Measurements from ENCODE around the gene ALMS1.
"Not testable (repeated sequence)": the region's sequence is repeated elsewhere in the genome, so short reads cannot be mapped to it uniquely, and the experiment has no call there.

ALMS1 gene

DNA sequence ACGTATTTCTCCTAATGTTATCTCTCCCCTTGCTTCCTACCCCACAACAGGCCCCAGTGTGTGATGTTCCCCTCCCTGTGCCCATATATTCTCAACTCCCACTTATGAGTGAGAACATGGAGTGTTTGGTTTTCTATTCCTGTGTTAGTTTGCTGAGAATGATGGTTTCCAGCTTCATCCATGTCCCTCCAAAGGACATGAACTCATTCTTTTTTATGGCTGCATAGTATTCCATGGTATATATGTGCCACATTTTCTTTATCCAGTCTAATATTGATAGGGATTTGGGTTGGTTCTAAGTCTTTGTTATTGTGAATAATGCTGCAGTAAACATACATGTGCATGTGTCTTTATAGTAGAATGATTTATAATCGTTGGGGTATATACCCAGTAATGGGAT is 119.2 kb downstream of the ALMS1 start:
- DNase-seq = not testable (repeated sequence)

DNA sequence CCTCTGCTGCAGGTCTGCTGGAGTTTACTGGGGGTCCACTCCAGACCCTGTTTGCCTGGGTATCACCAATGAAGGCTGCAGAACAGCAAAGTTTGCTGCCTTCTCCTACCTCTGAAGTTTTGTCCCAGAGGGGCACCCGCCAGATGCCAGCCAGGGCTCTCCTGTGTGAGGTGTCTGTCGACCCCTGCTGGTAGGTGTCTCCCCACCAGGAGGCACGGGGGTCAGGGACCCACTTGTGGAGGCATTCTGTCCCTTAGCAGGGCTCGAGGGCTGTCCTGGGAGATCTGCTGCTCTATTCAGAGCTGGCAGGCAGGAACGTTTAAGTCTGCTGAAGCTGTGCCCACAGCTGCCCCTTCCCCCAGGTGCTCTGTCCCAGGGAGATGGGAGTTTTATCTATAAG is 124.8 kb downstream of the ALMS1 start:
- not testable (repeated sequence) for DNase-seq

DNA sequence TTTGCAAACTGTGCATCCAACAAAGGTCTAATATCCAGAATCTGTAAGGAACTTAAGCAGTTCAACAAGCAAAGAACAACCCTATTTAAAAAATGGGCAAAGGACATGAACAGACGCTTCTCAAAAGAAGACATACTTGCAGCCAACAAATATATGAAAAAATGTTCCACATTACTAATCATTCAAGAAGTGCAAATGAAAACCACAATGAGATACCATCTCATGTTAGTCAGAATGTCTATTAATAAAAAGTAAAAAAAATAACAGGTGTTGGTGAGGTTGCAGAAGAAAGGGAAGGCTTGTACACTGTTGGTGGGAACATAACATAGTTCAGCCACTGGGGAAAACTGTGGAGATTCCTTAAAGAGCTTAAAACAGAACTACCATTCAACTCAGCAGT is 130.4 kb downstream of the ALMS1 start:
- no peak for DNase-seq

DNA sequence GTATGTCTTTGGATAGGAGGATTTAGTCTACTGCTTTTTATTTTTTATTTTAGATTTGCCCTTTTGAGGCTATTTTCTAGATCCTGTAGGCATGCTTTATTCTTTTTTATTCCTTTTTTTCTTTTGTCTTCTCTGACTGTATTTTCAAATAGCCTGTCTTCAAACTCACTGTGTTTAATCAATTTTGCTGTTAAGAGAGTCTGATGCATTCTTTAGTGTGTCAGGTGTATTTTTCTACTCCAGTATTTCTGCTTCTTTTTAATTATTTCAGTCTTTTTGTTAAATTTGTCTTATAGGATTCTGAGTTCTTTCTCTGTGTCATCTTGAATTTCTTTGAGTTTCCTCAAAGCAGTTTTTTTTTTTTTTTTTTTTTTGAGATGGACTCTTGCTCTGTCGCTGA is 143.1 kb downstream of the ALMS1 start:
- DNase-seq = no peak

DNA sequence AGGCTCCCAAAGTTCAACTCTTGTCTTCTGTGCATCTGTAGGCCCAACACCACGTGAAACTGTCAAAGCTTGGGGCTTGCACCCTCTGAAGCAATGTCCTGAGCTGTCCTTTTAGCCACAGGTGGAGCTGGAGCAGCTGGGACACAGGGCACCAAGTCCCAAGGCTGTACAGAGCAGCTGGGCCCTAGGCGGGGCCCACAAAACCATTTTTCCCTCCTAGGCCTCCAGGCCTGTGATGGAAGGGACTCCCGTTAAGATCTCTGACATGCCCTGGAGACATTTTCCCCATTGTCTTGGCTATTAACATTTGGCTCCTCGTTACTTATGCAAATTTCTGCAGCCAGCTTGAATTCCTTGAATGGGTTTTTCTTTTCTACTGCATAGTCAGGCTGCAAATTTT is 145.1 kb downstream of the ALMS1 start:
- not testable (repeated sequence) for DNase-seq

DNA sequence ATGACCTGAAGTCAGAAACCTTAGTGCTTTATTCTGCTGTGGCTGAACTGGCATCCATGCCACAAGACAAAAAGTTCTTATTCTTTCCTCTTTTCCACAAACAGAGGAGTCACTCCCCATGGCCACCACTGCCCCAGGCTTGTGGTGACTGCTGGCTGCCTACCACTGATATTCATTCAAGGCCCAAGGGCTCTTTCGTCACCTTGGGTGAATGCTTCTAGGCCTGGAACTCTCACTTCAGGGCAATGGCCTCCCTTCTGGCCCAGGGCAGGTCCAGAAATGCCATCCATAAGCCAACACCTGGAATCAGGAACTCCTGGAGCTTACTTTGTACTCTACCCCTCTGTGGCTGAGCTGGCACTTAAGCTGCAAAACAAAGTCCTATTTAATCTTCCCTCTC is 146.7 kb downstream of the ALMS1 start:
- DNase-seq = no peak

DNA sequence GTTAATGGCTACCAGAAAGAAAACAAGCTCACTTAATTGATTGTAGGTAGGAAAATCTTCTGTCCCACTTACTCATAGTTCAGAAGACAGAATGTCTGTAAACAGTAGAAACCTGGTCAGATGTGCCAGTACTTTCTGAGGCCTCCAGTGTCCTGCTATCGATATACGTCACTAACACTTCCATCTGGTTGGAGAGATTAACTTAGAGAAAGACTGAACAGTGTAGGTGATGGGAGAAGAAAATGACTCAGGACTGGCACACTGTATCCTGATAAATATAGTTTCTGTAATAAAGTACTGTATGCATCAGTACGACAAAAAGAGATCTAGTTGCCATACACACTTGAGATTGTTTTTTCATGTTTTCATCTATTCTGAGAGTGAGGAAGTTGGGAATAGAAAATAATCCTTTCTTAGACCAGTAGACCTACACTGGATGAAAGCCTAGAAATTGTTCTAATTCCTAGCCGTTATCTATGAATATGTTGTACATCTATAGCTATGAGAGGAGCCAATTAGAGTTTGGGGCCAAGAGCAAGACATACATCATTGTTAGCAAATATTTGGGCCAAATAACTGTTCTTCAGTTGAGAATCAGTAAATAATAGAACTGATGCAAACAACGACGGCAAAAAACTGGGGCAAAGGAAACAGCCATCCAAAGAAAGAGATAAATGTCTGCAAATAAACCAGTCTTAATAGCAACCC is 150.7 kb downstream of the ALMS1 start:
- no peak for DNase-seq

DNA sequence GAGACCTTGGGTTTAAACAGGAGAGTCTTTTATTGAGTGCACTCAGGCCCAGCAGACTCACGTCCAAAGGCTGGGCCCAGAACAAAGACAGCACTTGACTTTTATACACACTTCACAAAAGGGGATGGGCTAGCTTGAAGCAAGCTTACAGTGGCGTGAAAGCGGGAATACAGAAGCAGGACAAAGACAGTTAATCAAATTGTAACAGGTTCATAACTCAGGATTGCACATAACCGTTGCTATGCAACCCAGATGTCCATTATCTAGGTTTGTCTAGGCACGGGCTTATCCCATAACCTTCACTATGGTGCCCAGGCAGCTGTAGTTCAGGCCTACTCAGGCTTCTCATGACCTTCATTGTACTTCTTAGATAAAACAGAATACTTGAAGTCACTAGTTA is 175.2 kb downstream of the ALMS1 start:
- DNase-seq = peak; percentile 3

DNA sequence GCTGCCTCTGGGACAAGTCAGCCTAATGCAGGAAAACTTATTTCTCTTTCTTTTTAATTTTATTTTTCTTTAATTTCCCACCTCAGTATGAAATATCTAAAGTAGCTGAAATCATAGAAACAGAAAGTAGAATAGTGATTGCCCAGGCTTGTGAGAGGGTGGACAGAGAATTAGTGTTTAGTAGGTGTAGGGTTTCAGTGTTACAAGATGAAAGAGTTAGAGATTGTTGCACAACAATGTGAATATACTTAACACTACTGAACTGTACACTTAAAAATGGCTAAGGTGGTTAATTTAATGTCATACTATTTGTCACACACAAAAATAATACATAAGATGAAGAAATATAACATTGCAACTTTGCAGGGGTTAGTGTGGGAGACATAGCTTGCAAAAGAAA is 175.8 kb downstream of the ALMS1 start:
- DNase-seq = no peak

DNA sequence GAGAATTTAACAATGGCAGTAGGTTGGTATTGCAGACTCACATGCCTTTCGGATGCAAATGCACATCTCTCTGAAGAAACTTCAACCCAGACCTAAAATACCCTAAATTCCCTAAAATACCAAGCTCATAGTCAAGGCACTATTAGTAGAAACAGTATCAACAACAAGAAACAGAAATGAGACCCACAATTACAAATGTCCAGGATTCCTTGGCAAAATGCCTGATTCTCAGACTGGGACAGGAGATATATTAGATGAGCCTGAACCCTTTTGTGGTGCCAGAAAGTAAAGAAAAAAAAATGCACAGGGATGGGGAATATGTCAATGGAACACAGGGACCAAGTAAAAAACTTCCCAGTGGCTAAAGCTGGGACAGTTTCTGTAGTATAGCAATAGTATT is 179.3 kb downstream of the ALMS1 start:
- DNase-seq = no peak

DNA sequence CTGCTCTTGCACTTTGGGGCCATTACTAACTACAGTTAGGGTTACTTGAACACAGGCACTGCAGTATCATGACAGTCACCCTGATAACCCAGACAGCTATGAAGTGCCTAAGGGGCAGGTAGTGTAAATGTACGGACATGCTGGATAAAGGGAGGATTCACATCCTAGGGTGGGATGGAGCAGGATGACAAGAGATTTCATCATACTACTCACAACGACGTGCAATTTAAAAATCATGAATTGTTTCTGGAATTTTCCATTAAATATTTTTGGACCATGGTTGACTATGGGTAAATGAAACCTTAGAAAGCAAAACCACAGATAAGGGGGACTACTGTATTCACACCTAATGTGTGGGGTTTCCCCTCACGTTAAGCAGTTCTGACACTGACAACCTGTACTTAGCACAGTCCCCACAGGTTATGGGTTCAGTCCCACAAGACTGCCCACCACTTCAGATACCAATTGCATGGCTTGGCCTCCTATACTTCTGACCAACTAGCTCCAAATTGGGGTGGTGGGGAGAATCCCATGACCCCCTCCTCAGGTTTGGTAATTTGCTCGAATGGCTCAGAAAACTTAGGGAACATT is 180.7 kb downstream of the ALMS1 start:
- no peak for DNase-seq

DNA sequence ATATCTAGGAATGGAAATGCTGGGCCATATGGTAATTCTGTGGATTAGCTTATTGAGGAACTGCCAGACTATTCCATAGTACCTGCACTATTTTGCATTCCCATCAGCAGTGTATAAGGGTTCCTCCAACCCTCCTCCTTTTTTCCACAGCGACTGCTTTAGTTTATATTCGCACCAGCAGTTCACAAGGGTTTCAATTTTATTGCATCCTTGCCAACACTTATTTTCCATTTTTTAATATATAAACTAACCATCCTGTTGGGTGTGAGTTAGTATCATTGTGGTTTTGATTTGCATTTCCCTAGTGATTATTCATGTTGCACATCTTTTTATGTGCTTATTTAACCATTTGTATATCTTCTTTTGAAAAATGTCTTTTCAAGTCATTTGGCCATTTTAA is 189.6 kb downstream of the ALMS1 start:
- no peak for DNase-seq

DNA sequence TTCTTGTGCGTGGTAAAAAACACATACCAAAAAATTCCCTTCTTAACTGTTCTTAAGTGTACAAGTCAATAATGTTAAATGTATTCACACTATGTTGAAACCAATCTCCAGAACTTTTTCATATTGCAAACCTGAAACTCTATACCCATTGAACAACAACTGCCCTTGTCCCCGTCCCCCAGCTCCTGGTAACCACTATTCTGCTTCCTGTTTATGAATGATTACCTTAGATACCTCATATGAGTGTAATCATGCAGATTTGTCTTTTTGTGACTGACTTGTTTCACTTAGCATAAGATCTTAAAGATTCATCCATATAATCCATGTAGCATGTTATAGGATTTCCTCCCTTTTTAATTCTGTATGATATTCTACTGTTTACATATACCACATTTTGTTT is 196.7 kb downstream of the ALMS1 start:
- no peak for DNase-seq

DNA sequence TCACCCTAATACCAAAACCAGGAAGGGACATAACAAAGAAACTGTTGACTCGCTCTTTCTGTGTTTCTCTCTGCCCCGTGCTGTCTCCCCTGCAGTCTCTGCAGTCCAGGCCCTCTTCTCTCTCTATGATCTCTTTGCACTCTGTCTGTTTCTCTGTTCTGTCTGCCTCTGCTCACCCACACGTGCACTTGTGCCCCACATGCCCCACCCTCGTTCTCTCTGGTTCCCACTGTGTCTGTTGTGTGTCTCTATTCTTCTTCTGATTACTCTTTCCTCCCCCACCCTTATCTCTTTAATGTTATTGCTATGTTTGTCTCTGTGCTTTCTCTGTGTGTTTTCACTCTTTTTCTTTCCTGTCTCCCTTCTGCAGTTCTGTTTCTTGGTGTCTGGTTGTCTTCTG is 202.5 kb downstream of the ALMS1 start:
- peak; percentile 38 for DNase-seq

DNA sequence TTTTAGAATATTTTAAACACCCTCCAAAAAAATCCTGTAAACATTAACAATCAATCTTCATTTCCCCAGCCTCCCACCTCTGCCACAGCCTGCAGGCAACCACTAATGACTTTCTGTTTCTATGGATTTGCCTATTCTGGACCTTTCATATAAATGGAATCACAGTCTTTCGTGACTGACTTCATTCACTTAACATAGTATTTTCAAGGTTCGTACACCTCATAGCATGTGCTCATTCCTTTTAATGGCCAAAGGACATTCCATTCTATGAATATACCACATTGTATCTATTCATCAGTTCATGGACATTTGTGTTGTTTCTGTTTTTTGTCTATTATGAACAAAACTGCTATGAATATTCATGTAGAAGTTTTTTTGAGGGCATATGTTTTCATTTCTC is 208.0 kb downstream of the ALMS1 start:
- no peak for DNase-seq

DNA sequence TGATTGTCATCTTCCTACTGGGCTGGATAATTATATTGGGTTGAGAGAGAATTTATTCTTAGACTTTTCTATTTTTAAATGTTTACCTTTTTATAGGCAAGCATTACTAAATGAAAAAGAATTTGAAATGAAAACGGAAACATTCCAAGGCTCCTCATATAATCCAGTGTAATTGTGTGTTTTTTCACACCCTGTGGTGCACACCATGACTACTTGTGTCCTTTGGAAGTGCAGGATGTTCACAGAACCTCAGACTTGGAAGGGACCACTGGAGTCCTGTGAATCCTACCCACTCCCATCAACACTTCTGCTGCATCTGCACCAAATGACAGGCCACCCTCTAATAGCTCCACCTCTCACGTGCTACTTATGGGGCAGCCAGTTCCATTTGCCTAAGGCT is 208.6 kb downstream of the ALMS1 start:
- no peak for DNase-seq

DNA sequence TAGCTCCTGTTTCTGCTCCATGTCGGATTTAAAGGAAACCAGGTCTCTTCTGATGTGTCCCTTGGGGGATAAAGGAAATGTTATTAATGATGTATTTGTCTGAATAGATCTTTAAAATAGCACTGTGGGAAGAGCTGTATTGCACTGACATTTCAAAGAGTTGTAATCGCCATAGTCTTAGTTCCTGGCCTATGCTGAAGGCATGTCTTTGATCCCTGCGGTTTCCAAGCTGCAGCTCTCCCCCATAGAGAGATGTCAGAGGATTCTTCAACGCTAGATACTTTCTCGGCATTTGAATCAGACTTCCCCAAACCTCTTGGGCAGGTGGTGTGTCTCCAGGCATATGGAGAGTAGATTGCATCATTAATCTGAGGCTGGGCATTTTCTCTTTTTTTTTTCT is 216.1 kb downstream of the ALMS1 start:
- DNase-seq = no peak

DNA sequence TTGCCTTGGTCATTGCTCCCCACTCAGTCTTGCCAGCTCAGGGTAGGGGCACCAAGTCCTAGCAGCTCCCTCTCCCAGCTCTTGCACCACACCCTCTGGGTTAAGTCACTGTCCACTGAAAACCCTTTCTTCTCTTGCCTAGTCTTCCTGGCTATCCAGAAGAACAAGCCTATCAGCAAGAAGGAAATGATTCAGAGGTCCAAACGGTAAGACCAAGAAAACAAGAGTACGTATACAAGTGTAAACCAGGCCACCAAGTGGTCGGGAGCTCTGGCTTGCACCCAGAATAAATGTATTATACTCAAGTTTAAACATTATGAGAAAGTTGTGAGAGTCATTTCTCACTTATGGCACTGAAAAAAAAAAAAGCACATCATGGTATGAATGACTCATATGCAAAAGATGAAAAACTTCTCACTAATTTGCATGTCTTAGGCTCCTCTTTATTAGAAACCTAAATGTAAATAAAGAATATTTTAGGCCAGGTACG is 217.5 kb downstream of the ALMS1 start:
- not testable (repeated sequence) for DNase-seq

DNA sequence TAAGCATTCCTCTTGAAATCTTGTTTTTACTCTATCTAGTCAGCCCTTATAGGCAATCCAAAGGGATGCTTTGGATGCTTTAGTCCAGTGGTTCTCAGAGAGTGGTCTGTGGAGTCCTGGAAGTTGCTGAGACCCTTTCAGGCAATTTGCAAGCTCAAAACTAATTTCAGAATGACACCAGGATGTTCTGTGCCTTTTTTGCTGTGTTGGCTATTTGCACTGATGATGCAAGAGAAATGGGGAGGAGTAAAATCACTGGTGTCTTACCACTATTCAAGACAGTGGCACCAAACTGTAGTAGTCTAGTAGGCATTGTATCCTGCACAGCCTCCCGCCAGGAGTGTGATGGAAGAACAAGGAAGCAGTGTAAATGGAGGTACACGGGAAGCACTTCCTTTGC is 219.0 kb downstream of the ALMS1 start:
- not testable (repeated sequence) for DNase-seq

DNA sequence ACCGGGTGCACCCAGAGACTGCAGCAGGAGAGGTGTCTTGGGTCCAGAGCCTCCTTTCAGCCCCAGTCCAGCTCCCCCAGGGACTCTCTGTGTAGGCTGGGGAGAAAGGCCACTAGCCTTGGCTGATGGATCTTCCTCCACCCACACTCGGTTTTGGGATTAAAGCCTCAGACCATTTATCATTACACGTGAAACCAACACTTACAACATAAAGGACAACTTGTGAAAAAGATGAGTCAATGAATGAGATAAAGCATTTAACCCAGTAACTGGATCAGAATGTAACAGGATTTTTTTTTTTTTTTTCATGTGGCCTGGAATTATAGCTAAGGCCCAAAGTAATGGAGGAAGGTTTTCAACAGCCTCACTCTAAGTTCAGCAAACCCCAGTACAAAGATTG is 224.5 kb downstream of the ALMS1 start:
- no peak for DNase-seq

DNA sequence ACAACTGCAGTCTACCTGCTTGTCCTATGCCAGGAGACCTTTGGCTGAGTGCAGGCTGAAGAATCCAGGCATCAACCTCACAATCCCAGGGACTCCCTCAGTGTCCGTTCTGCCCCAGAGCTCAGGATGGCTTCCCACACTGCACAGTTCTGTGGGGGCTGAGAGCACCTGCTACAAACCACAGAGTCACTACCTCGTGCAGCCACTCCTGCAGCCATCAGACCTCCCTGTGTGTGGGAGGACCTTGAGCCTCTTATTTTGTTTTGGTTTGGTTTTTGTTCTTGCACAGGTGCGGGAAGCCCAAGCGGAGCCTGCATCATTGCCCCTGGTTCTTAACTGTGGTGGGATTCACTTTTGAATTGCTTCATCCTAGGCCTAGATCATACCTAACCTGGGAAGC is 225.6 kb downstream of the ALMS1 start:
- DNase-seq = no peak

DNA sequence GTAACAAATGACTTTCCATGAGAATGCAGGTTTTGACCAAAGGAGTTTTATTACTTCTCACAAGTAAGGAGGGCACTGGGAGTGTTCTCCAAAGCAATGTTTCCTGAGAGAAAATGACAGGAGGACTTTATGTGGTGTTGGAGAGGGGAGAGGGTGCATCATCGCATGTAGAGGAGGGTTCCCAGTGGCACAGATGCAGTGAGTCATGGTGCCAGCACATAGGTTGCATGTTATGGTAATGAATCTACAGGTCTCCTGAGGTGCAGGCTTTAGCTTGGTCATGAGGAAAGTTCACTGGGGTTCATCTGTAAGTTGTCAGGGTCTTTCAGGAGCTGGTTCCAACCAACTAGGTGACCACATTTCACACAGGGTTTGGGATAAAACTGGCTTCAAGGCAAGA is 226.2 kb downstream of the ALMS1 start:
- no peak for DNase-seq

DNA sequence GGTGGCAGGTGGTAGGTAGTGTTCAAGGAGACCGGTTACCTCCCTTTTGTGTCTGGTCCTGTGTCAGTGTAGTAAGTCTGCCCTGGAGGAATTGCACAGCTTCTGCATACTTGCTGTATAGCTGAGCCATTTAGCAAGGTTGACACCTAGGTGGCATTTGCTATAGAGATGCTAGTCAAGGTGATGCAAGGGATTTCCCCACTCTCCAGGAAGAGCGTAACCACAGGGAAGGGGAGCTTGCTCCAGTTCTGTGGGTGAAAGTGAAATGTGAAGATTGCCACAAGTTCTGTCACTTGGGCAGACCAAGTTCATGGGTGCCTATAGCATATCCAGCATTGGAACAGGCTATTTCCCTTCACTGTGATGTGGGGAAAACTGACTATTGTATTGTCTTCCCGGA is 228.5 kb downstream of the ALMS1 start:
- no peak for DNase-seq

DNA sequence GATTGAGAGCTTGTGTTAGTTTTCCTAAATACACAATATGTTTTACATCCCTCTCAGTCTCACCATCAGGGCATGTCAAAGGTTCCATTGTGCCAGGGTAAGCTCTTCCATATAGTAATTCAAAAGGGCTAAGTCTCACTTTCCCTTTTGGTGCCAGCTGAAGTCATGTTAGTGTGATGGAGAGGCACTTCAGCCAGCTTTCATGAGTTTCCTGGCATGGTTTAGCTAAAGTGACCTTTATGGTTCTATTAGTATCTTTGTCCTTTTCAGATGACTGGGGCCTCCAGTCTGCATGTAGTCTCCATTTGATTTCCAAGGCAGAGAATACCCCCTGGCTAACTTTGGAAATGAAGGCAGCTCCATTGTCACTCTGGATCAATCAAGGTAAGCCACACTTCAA is 229.4 kb downstream of the ALMS1 start:
- no peak for DNase-seq

DNA sequence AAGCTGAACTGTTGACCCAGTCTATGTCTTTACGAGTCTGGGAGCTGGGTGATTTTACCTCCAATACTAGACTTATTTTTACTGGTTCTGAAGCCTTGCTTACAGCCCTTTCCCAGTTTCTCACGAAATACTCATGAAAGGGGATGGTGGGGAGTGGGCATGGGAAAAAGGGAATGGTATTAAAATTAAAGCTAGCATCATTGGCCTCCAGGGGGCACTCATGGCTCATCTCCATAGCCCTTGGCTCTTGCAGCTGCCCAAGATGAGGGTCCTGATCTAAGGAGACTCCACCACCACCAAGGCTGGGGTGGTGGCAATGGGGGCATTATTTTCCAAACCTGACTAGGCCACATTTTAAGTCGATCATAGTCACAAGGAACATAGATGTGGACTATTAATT is 234.3 kb downstream of the ALMS1 start:
- not testable (repeated sequence) for DNase-seq
